Left hindlimb (tissue), 1 donor: ENCODE measurements around the gene PDE4B.
"Not testable (repeated sequence)": the region's sequence is repeated elsewhere in the genome, so short reads cannot be mapped to it uniquely, and the experiment has no call there.

Experiments
- DNase-seq: peaks from one replicate; pipeline ENCODE4 v3.0.0-alpha.2; 2018

Gene PDE4B

GRCh38 chr1:65817891-65818290, 25.2 kb downstream of the PDE4B start:
- no peak for DNase-seq

- no peak for DNase-seq
These were observed 26.3 kb downstream of the PDE4B start for GRCh38 chr1:65818966-65819365.

- DNase-seq = no peak
These were observed 28.3 kb downstream of the PDE4B start for GRCh38 chr1:65820983-65821382.

GRCh38 chr1:65821386-65821785, 28.7 kb downstream of the PDE4B start:
- DNase-seq = no peak

DNA sequence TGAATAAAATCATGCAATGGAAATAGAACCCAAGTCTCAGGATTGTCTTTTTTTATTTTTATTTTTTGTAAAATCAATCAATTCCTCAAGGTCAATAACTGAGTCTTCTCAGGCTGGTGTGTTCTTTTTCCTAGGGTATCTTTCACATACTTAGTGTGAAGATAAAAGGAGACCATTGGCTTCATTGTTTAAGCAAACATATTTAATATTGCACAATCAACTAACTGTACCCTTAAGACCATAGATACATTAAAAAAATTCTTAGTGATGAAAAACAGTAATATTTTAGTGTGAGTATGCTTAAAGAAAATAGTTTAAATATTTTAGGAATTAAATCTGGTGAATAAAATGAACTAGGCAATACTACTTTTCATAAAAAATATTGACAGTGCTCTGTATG, 31.4 kb downstream of the PDE4B start:
- no peak for DNase-seq

DNA sequence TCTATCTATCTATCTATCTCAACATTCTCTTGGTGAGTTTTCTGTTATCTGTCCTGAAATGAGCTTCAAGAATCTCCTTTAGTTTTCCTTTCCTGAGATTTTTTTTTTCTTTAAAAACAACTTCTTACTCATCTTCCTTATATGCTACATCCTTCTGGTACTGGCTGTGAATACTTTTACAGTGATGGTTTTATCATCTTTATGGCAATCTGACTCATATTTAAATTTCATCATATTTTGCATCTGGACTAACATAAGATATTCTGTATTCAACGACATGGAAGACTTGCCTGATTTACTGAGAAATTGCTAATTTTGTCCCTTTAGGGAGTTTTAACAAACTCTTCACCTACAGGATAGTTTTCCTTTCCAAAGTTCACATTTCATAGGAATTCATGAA, 33.0 kb downstream of the PDE4B start:
- DNase-seq = no peak

- no peak for DNase-seq
These were observed 34.1 kb downstream of the PDE4B start for GRCh38 chr1:65826782-65827181.

DNA sequence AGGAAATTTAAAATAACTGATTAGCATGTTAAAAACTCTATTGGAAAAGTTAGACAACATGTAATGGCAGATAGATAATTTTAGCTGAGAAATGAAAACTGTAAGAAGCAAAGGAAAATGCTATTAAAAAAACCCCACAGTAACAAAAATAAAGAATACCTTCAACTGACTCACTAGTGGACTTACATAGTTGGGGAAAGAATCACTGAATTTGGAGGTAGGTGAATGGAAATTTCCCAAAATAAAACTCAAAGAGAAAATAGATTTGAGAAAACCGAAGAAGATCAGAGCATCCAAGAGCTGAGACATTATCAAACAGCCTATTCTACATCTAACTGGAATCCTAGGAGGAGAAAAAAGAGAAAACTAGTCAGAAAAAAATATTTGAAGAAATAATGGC, 34.7 kb downstream of the PDE4B start:
- no peak for DNase-seq

GRCh38 chr1:65830306-65830705, 37.6 kb downstream of the PDE4B start:
- no peak for DNase-seq

GRCh38 chr1:65832296-65832695, 39.6 kb downstream of the PDE4B start:
- DNase-seq = no peak

DNA sequence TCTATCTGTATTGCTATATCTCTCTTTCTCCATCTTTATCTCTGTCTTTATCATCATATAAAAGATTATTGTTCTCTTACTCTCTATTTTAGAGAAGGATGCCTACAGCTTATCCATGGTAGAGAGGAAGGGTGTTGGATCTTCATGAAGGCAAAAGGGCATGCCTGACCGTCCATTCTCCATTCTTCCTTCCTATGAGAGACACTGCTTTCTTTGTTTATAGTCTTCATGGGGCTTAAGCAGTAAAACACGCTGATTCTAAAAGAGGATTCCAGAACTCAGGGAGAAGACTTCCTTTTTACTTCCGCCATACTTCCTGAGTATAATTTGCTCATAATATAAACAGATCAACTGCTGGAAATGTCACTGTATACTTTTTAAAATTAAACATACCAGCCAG, 44.0 kb downstream of the PDE4B start:
- no peak for DNase-seq

- no peak for DNase-seq
These were observed 48.0 kb downstream of the PDE4B start for GRCh38 chr1:65840683-65841082.

DNA sequence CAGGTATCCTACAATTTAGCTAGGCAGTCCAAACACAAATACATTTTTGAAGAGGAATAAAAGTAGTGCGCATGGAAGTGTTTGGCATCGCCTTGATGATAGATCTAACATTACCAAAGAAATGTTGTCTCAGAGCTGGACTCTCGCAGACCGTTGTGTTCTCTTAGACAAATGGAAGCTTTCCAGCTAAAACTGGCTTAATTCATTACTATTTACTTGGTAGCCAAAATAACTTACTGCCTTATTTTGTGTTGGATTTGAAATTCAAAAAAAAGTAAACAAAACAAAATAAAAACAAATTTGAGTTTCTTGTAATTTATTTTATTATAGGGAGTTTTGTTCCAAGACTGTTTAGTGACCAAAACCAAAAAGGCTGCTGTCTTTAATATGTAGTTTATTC, 51.6 kb downstream of the PDE4B start:
- DNase-seq = no peak

DNA sequence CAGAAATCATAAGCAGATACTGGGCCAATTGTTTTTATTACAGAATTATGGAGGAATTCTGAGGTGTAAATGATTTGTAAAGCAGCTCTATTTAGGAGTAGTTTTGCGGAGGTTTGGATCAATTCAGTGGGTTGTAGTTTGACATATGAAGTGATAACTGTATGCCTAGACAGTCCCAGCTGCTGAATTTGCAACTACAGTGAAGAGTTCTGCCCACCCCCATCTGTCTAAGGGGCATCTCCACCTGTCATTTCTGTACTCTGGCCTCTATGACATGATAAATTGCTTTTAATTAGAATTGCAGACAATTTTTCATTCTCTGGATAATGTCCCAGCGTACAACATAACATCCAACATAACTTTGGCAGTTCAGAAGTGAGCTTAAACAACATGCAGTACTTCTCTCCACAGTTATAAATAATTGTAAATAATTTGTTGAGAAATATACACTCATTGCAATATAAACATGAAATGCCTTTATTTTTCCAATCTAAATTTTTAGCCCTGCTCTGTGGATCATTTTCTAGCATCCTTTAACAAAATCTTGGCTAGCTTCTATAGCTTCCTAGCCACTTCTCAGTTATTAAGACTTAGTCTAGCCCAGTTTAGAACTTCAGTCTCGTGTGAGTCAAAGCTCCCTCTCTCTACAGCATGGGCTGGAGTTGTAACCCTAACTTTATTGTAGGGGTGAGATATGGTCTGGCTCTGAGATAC, 52.3 kb downstream of the PDE4B start:
- no peak for DNase-seq

GRCh38 chr1:65845535-65846060, 52.9 kb downstream of the PDE4B start:
- DNase-seq = no peak

DNA sequence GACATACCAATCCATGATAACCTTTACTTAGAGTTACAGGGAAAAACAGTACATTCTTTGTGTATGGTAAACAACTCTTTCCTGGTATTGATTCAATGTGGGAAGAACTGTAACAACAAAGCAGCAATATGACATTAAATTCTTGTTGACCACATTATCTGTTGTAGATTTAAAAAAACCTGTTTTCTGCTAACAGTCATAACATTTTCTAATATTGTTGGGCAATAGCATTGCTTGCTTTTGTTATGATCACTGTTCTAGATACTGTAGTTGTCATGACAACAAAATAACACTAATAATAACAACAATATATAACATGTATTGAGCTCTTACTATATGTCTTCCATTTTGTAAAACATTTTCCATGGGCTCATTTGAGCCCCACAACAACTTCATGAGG, 54.2 kb downstream of the PDE4B start:
- no peak for DNase-seq

- DNase-seq = no peak
These were observed 57.6 kb downstream of the PDE4B start for GRCh38 chr1:65850281-65850680.

DNA sequence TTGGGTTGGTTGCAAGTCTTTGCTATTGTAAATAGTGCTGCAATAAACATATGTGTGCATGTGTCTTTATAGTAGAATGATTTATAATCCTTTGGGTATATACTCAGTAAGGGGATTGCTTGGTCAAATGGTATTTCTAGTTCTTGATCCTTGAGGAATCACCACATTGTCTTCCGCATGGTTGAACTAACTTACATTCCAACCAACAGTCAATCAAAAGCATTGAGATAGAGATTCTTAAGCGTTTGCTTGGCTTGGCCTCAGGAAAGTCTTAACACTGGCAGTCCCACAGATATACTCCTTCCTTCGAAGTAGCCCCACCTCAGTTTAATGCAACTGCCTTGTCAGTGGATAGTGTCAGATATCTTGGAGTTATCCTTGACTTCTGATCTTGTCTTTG, 63.9 kb downstream of the PDE4B start:
- not testable (repeated sequence) for DNase-seq

GRCh38 chr1:65866439-65866838, 73.7 kb downstream of the PDE4B start:
- no peak for DNase-seq

GRCh38 chr1:65872301-65872700, 79.6 kb downstream of the PDE4B start:
- DNase-seq = no peak

DNA sequence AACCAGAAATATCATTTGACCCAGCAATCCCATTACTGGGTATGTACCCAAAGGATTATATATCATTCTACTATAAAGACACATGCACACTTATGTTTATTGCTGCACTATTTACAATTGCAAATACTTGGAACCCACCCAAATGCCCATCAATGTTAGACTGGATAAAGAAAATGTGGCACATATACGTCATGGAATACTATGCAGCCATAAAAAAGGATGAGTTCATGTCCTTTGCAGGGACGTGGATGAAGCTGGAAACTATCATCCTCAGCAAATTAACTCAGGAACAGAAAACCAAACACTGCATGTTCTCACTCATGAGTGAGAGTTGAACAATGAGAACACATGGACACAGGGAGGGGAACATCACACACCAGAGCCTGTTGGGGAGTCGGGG, 85.6 kb downstream of the PDE4B start:
- not testable (repeated sequence) for DNase-seq

GRCh38 chr1:65880611-65881010, 87.9 kb downstream of the PDE4B start:
- DNase-seq = no peak

DNA sequence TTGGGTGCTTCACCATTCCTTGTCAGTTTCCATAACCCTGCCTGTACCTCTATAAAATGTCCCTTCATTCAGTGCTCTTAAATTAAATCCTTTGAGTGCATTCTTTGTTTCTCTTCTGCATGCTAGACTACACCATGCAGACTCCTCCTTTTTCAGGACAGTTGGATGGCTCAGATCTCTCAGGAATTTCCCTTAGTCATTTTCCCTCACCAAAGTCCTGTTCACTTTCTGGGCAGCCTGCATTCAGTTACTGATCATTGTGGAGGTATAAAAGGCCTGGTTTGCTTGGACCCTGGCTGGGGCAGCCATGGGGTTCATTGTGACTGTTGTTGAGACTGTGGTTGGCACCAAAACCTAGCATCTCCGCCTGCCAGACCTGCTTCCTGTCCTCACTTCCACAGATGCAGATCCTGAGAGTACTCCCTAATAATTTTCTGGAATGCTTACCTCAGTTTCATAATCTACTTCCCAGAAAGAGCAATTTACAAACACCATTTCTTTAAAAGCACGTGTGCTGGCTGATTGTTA, 88.4 kb downstream of the PDE4B start:
- no peak for DNase-seq

DNA sequence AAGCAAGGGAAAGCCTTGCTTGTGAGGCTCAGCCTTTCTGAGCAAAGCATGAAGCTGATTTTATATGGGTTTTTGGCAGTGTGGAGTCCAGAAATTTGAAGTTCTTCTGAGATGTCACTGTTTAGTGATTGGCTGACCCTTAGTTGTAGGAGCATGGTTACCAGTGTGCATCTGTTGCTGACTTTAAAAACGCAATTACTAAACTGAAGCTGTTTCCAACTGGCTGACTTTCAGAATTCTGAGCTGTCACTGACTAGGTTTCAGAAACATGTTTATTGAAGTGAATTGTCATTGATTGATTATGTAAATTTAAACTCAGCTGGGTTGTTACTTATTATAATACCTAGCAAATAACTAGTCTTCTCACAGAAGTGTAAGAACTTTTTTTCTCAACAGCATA, 89.4 kb downstream of the PDE4B start:
- DNase-seq = no peak

GRCh38 chr1:65889441-65889840, 96.7 kb downstream of the PDE4B start:
- no peak for DNase-seq
